GM12801 (cell line): ENCODE results near the gene NPHP3.

Experiments used
- TF ChIP-seq, protein P1 (sequence below): IDR thresholded peaks from one replicate; pipeline ENCODE4 v1.5.1; 2011; ENCODE audit warnings: control low read depth; ENCODE audit not compliant: insufficient read length; ENCODE audit errors: extremely low read depth

NPHP3 gene, protein sequence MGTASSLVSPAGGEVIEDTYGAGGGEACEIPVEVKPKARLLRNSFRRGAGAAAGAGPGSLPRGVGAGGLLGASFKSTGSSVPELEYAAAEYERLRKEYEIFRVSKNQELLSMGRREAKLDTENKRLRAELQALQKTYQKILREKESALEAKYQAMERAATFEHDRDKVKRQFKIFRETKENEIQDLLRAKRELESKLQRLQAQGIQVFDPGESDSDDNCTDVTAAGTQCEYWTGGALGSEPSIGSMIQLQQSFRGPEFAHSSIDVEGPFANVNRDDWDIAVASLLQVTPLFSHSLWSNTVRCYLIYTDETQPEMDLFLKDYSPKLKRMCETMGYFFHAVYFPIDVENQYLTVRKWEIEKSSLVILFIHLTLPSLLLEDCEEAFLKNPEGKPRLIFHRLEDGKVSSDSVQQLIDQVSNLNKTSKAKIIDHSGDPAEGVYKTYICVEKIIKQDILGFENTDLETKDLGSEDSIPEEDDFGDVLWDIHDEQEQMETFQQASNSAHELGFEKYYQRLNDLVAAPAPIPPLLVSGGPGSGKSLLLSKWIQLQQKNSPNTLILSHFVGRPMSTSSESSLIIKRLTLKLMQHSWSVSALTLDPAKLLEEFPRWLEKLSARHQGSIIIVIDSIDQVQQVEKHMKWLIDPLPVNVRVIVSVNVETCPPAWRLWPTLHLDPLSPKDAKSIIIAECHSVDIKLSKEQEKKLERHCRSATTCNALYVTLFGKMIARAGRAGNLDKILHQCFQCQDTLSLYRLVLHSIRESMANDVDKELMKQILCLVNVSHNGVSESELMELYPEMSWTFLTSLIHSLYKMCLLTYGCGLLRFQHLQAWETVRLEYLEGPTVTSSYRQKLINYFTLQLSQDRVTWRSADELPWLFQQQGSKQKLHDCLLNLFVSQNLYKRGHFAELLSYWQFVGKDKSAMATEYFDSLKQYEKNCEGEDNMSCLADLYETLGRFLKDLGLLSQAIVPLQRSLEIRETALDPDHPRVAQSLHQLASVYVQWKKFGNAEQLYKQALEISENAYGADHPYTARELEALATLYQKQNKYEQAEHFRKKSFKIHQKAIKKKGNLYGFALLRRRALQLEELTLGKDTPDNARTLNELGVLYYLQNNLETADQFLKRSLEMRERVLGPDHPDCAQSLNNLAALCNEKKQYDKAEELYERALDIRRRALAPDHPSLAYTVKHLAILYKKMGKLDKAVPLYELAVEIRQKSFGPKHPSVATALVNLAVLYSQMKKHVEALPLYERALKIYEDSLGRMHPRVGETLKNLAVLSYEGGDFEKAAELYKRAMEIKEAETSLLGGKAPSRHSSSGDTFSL (N-terminal part only)

DNA sequence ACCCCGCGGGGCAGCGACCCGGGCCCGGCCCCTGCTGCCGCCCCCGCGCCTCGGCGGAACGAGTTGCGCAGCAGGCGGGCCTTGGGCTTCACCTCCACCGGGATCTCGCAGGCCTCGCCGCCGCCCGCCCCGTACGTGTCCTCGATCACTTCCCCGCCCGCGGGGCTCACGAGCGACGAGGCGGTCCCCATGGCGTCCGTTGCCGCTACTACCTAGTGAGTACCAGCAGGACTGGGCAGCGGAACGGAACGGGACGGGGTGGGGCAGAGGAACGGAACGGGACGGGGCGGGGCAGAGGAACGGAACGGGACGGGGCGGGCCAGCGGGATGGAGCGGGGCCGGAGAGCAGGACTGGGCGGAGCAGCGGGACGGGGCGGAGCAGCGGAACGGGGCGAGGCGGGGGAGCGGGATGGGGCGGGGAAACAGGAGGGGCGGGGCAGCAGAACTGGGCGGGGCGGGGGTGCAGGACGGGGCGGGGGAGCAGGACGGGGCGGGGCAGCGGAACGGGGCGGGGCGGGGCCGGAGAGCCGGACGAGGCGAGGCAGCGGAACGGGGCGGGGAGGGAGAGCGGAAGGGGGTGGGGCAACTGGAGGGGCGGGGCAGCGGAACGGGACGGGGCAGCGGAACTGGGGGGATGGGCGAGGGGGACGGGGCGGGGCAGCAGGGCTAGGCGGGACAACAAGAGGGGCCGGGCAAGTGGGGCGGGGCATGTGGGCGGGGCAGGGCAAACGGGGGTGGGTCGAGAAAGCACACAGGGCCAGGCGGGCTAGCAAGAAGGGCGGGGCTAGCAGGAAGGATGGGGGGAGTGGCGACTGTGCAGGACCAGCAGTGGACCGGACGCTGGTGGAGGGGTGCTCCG lies at the start of gene NPHP3:
NPHP3 (minus strand) TSS at position 245 of the 859 bp plus-strand sequence; CDS start at position 191, 54 bp downstream.
- TF ChIP-seq, protein P1, sequence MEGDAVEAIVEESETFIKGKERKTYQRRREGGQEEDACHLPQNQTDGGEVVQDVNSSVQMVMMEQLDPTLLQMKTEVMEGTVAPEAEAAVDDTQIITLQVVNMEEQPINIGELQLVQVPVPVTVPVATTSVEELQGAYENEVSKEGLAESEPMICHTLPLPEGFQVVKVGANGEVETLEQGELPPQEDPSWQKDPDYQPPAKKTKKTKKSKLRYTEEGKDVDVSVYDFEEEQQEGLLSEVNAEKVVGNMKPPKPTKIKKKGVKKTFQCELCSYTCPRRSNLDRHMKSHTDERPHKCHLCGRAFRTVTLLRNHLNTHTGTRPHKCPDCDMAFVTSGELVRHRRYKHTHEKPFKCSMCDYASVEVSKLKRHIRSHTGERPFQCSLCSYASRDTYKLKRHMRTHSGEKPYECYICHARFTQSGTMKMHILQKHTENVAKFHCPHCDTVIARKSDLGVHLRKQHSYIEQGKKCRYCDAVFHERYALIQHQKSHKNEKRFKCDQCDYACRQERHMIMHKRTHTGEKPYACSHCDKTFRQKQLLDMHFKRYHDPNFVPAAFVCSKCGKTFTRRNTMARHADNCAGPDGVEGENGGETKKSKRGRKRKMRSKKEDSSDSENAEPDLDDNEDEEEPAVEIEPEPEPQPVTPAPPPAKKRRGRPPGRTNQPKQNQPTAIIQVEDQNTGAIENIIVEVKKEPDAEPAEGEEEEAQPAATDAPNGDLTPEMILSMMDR: no peak

GRCh38 chr3:132758740-132759139 lies 36.5 kb upstream of the NPHP3 start:
- TF ChIP-seq, protein P1: no peak

GRCh38 chr3:132756108-132756650 lies 34.0 kb upstream of the NPHP3 start:
- TF ChIP-seq, protein P1: no peak

- TF ChIP-seq, protein P1: no peak
Observed at GRCh38 chr3:132753946-132754345, 31.7 kb upstream of the NPHP3 start.

GRCh38 chr3:132749786-132750185 lies 27.6 kb upstream of the NPHP3 start:
- TF ChIP-seq, protein P1: no peak

- TF ChIP-seq, protein P1: no peak
Observed at GRCh38 chr3:132738314-132738713, 16.1 kb upstream of the NPHP3 start.
